NT2/D1 (cell line): ENCODE measurements around the gene CCSER1.

Experiments
- SUZ12 ChIP-seq: IDR thresholded peaks from 2 replicates; pipeline ENCODE4 v1.6.1; 2011; ENCODE audit not compliant: insufficient read length, insufficient read depth; ENCODE audit errors: extremely low read depth
- YY1 ChIP-seq: IDR thresholded peaks from 2 replicates; pipeline ENCODE4 v1.6.1; 2011; ENCODE audit not compliant: insufficient read length, insufficient read depth
- ZNF274 ChIP-seq: IDR thresholded peaks from 2 replicates; pipeline ENCODE4 v1.6.1; 2011; ENCODE audit warnings: mild to moderate bottlenecking, low read depth, low read length

DNA sequence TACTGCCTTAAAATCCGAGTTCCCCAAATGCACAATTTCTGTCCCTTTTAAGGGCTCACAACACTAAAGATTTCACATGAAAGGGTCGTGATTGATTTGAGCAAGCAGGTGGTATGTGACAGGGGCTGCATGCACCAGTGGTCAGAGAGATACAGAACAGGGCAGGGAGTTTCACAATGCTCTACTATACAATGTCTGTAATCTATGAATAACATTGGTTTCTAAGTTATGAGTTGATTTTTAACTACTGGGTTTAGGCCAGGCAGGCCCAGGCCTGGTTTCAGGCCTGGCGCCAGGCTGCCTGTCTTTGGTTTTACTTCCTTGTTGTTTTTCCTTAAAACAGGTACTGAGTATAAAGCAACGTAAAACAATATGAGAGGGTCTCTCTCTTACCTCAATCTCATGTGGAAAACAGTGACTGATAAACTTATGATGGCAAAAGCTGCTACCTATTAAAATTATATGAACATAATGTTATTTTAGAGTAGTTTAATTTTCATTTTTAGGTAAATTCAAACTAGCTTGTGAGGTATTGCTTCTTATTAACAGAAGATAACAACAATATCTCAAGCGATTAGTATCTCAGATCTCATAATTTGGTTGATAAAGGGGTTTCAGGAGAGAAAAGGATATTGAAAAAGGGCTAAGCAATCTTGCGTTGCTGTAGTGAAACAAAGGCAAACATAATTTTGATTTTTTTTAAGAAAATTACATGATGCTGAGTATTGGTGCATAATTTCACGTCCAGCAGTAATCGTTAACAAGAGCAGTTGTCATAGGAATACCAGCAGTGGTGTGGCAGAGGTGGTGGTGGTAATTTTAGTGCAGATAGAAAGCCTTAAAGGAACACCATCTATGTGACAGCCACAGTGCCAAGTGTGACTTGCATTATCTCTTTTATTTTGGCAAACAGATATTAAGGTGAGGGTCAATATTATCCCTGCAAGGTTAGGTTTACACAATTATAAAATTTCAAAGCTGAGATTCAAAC is 1232.1 kb downstream of the CCSER1 start:
- TF ChIP-seq YY1 (no peak), ZNF274 (no peak), SUZ12 (no peak)
